ENCODE measurements around the gene ZNF423.

ZNF423 gene

GRCh38 chr16:49636608-49637007 is 219.3 kb downstream of the ZNF423 start:
- DNase-seq, result no peak

GRCh38 chr16:49635591-49636581 is 220.0 kb downstream of the ZNF423 start:
- DNase-seq, result no peak

- no peak for DNase-seq
Measured at GRCh38 chr16:49635009-49635350, 220.9 kb downstream of the ZNF423 start.

GRCh38 chr16:49634235-49635008 is 221.5 kb downstream of the ZNF423 start:
- DNase-seq, result no peak

- no peak for DNase-seq
Measured at GRCh38 chr16:49632795-49633184, 223.1 kb downstream of the ZNF423 start.

- no peak for DNase-seq
Measured at GRCh38 chr16:49632086-49632794, 223.7 kb downstream of the ZNF423 start.

- DNase-seq, result no peak
Measured at GRCh38 chr16:49631187-49632041, 224.5 kb downstream of the ZNF423 start.

- DNase-seq, result no peak
Measured at GRCh38 chr16:49630783-49631182, 225.1 kb downstream of the ZNF423 start.

GRCh38 chr16:49629851-49630250 is 226.1 kb downstream of the ZNF423 start:
- no peak for DNase-seq

- DNase-seq, result no peak
Measured at GRCh38 chr16:49628148-49628547, 227.8 kb downstream of the ZNF423 start.

- no peak for DNase-seq
Measured at GRCh38 chr16:49625311-49626065, 230.4 kb downstream of the ZNF423 start.

GRCh38 chr16:49623501-49624266 is 232.2 kb downstream of the ZNF423 start:
- DNase-seq, result no peak

GRCh38 chr16:49622421-49623402 is 233.2 kb downstream of the ZNF423 start:
- no peak for DNase-seq

GRCh38 chr16:49622084-49622390 is 233.9 kb downstream of the ZNF423 start:
- DNase-seq, result no peak

- no peak for DNase-seq
Measured at GRCh38 chr16:49621241-49622083, 234.4 kb downstream of the ZNF423 start.

GRCh38 chr16:49620869-49621240 is 235.1 kb downstream of the ZNF423 start:
- no peak for DNase-seq

GRCh38 chr16:49620158-49620868 is 235.6 kb downstream of the ZNF423 start:
- DNase-seq, result no peak

GRCh38 chr16:49619811-49620157 is 236.1 kb downstream of the ZNF423 start:
- no peak for DNase-seq

Data from T-helper 1 cell (primary cell).